Natural killer cell (primary cell): ENCODE results near the gene FARS2. TPM values are rescaled to one million over a fixed set of nuclear protein-coding genes. Genes with fewer than 3 reads are reported as not detected.

ENCODE experiments used
- ATAC-seq, 3 donors: fragments of 150-1000 bp in 2 of 3; fragments of 200-7000 bp in 1 of 3; cut with Tn5 transposase; 1 replicate in 1 of 3; 2 replicates in 2 of 3; pipeline ENCODE4 v1.10.0; 2021; ENCODE audit warnings: mild to moderate bottlenecking in 2 of 3, moderate library complexity in 2 of 3
- DNase-seq, 2 donors: peaks; one replicate each; pipeline versions ENCODE4 v3.0.0 to v3.0.0-alpha.2; 2013 to 2021; ENCODE audit warnings: mixed read lengths in 1 of 2
- H3K27ac ChIP-seq: one replicate; pipeline ENCODE4 v1.5.1; 2013; ENCODE audit warnings: mild to moderate bottlenecking, low read length
- H3K27me3 ChIP-seq: one replicate; pipeline ENCODE4 v1.6.1; 2013; ENCODE audit warnings: low read length; ENCODE audit not compliant: control insufficient read depth, insufficient read depth
- H3K36me3 ChIP-seq: one replicate; pipeline ENCODE4 v1.6.1; 2013; ENCODE audit warnings: low read length; ENCODE audit not compliant: control insufficient read depth, insufficient read depth
- H3K4me1 ChIP-seq: one replicate; pipeline ENCODE4 v1.6.1; 2013; ENCODE audit warnings: low read length; ENCODE audit not compliant: control insufficient read depth, insufficient read depth
- H3K4me3 ChIP-seq: one replicate; pipeline ENCODE4 v1.5.1; 2013; ENCODE audit warnings: low read length
- H3K9me3 ChIP-seq: one replicate; pipeline ENCODE4 v1.6.1; 2013; ENCODE audit warnings: low read length; ENCODE audit not compliant: control insufficient read depth, insufficient read depth
- H3K27ac Mint-ChIP-seq, 2 donors: one replicate each; pipeline ENCODE4 v1.8.0; 2022; ENCODE audit warnings: mild to moderate bottlenecking in 2 of 2, mixed read lengths in 2 of 2, moderate library complexity in 1 of 2
- H3K27me3 Mint-ChIP-seq, 2 donors: one replicate each; pipeline ENCODE4 v1.8.0; 2022; ENCODE audit warnings: low read depth in 2 of 2, mixed read lengths in 2 of 2
- H3K36me3 Mint-ChIP-seq: one replicate; pipeline ENCODE4 v1.8.0; 2022; ENCODE audit warnings: mixed read lengths
- H3K4me1 Mint-ChIP-seq, 2 donors: one replicate each; pipeline ENCODE4 v1.8.0; 2022; ENCODE audit warnings: mixed read lengths in 2 of 2
- H3K4me3 Mint-ChIP-seq: one replicate; pipeline ENCODE4 v1.8.0; 2022; ENCODE audit warnings: mild to moderate bottlenecking, moderate library complexity, mixed read lengths
- H3K9me3 Mint-ChIP-seq, 2 donors: one replicate each; pipeline ENCODE4 v1.8.0; 2022; ENCODE audit warnings: mixed read lengths in 2 of 2
- WGBS: methylation state at CpG from one replicate; pipeline ENCODE4 v1.1.7; 2013; ENCODE audit warnings: missing lambda C conversion rate; ENCODE audit not compliant: insufficient coverage; 5-methylcytosine and 5-hydroxymethylcytosine counted together
- intact Hi-C: fragments of 100-400 bp; cut with micrococcal nuclease; formaldehyde crosslinking; loops from one replicate; pipeline ENCODE4 v1.14.2; 2022
- total RNA-seq, 4 donors: library from RNA; stranded (reverse); fragments of 120-200 nt in 1 of 4; gene quantifications; one replicate each; pipeline versions ENCODE4 v1.2.3 to v1.2.4, GENCODE V29; 2013 to 2022
- TF ChIP-seq, protein P1 (sequence below): fragments of 200-600 bp; IDR thresholded peaks from one replicate; pipeline ENCODE4 v1.8.0; 2022; ENCODE audit warnings: antibody characterized with exemption

The FARS2 gene
- total RNA-seq, 3 donors from 2014 or later (not counting 1 experiment from before 2014, with no cell fraction given): 15.3 to 24.8 (median 22.7) TPM

DNA sequence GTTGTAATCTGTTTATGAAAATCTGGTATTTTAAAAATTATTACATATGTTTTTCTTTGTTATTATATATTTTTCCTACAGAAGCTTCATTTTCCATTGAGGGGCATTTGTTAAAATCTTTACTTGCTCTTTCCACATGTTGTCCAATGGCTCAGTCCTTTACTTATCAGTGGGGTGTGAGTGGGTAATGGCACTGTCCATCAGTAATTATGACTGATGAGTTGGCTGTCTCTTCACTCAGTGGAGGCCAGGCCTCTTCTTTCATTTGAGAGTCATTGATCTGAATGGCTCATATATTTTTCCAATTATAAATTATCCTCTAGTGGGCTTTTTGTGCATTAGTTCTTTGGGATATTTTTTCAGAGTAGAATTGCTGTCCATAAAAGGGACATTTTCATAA is 45.7 kb downstream of the FARS2 start:
- no peaks in the 10 kb centered on the region for H3K9me3 Mint-ChIP-seq
- Histone ChIP-seq H3K27me3 (no peaks in the 10 kb centered on the region), H3K4me3 (no peak overlapping the region), H3K4me1 (peaks cover 14% of the 10 kb centered on the region), H3K9me3 (no peaks in the 10 kb centered on the region), H3K36me3 (no peaks in the 10 kb centered on the region), H3K27ac (no peak overlapping the region)
- H3K27ac Mint-ChIP-seq: no peak overlapping the region
- intact Hi-C loops: no loop called here
- DNase-seq (no peak), ATAC-seq (no peak)
- H3K27me3 Mint-ChIP-seq: no peaks in the 10 kb centered on the region
- H3K4me1 Mint-ChIP-seq: peaks cover 16 to 46% of the 10 kb centered on the region in 2 donors
- TF ChIP-seq, protein P1, sequence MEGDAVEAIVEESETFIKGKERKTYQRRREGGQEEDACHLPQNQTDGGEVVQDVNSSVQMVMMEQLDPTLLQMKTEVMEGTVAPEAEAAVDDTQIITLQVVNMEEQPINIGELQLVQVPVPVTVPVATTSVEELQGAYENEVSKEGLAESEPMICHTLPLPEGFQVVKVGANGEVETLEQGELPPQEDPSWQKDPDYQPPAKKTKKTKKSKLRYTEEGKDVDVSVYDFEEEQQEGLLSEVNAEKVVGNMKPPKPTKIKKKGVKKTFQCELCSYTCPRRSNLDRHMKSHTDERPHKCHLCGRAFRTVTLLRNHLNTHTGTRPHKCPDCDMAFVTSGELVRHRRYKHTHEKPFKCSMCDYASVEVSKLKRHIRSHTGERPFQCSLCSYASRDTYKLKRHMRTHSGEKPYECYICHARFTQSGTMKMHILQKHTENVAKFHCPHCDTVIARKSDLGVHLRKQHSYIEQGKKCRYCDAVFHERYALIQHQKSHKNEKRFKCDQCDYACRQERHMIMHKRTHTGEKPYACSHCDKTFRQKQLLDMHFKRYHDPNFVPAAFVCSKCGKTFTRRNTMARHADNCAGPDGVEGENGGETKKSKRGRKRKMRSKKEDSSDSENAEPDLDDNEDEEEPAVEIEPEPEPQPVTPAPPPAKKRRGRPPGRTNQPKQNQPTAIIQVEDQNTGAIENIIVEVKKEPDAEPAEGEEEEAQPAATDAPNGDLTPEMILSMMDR: no peak
- H3K36me3 Mint-ChIP-seq: no peaks in the 10 kb centered on the region
- H3K4me3 Mint-ChIP-seq: no peak overlapping the region

- no peak for ATAC-seq
- Histone ChIP-seq H3K4me3 (no peak overlapping the region), H3K9me3 (no peaks in the 10 kb centered on the region), H3K4me1 (peaks cover 4% of the 10 kb centered on the region), H3K36me3 (no peaks in the 10 kb centered on the region), H3K27ac (no peak overlapping the region), H3K27me3 (no peaks in the 10 kb centered on the region)
- DNase-seq: no peak
- Mint-ChIP-seq H3K36me3 (no peaks in the 10 kb centered on the region), H3K4me3 (no peak overlapping the region), H3K4me1 (peaks cover 13 to 47% of the 10 kb centered on the region in 2 donors), H3K9me3 (no peaks in the 10 kb centered on the region), H3K27ac (no peak overlapping the region), H3K27me3 (no peaks in the 10 kb centered on the region)
- intact Hi-C loops: no loop called here
- 92% methylated on average over 3 of the region's 4 CpGs for WGBS
- TF ChIP-seq, protein P1: no peak
Measured at GRCh38 chr6:5308066-5308465, 46.8 kb downstream of the FARS2 start.

DNA sequence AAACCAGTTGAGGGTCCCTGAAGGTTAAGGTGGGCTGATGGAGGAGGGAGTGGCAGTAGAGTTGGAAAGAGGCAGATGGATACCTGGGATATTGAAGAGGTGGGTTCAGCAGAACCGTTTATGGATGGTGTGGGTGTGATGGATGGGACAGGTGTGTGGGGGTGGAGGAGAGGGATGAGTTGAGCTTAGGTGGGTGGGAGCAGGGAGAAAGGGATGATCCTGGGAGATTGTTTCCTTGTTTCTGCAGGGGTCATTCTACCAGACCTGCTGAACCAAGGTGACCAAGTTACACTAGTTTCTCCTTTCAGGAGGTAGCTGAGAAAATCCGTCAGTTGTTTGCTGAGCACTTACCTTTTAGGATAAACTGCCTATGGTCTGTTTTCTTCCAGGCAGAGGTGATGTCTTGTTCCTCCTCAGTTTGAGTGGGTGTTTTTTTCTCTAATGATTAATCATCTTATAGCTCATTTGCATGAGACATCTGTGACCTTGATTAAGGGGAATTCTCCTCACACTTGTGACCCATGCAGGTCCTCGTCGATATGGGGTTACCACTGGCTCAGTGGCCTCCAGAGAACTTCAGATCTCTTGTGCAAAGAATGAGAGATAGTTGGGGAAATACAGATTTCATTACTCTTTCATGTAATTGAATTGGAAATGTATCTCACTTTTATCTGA is 53.0 kb downstream of the FARS2 start:
- TF ChIP-seq, protein P1: no peak
- no peak for ATAC-seq
- Histone ChIP-seq H3K4me3 (no peak overlapping the region), H3K36me3 (no peaks in the 10 kb centered on the region), H3K27me3 (no peaks in the 10 kb centered on the region), H3K9me3 (no peaks in the 10 kb centered on the region), H3K27ac (no peak overlapping the region), H3K4me1 (no peaks in the 10 kb centered on the region)
- Mint-ChIP-seq H3K36me3 (no peaks in the 10 kb centered on the region), H3K4me1 (peaks cover 16 to 38% of the 10 kb centered on the region in 2 donors), H3K27ac (no peak overlapping the region), H3K27me3 (no peaks in the 10 kb centered on the region), H3K9me3 (no peaks in the 10 kb centered on the region), H3K4me3 (no peak overlapping the region)
- no peak for DNase-seq
- intact Hi-C loops: no loop called here
- WGBS: 90% methylated on average over 4 of the region's 4 CpGs

DNA sequence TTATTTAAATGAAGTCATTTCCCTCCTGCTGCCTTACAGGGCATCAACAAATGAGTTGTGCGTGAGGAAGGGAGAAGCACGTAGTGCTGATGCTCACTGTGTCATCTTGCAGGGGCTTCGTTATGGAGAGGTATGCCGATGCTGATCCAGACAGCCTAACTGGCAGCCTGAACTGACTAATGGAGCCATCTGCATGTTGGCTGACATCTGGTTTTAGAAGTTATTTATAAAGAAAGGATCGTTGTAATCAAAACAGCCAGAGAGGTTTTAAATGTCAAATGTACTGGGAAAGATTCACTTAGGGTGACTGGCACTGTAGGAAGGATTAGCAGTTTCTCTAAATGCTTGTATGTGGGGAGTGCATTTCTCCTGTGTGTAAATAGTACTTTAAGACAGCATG is 54.6 kb downstream of the FARS2 start:
- 87% methylated on average over 5 of the region's 5 CpGs for WGBS
- peaks cover 25 to 53% of the 10 kb centered on the region in 2 donors for H3K4me1 Mint-ChIP-seq
- no peaks in the 10 kb centered on the region for H3K27me3 ChIP-seq

More for the DNA sequence above, 54.6 kb downstream of the FARS2 start:
- no peak overlapping the region for H3K27ac Mint-ChIP-seq
- ATAC-seq (no peak), DNase-seq (no peak)
- H3K9me3 ChIP-seq: no peaks in the 10 kb centered on the region
- no peak overlapping the region for H3K4me3 ChIP-seq
- intact Hi-C loops: no loop called here
- no peaks in the 10 kb centered on the region for H3K27me3 Mint-ChIP-seq
- H3K9me3 Mint-ChIP-seq: no peaks in the 10 kb centered on the region
- no peaks in the 10 kb centered on the region for H3K4me1 ChIP-seq
- no peaks in the 10 kb centered on the region for H3K36me3 ChIP-seq
- H3K4me3 Mint-ChIP-seq: no peak overlapping the region
- TF ChIP-seq, protein P1: no peak
- H3K36me3 Mint-ChIP-seq: no peaks in the 10 kb centered on the region
- no peak overlapping the region for H3K27ac ChIP-seq
